HepG2 (cell line): ENCODE data around the gene NSD2. TPM values are rescaled to one million over a fixed set of nuclear protein-coding genes. Genes with fewer than 3 reads are reported as not detected.
A peak's percentile ranks its signal among the peaks of the same experiment; 100 is the strongest.

Experiments used
- CENPT ChIP-seq: sonication (generic); formaldehyde crosslinking; IDR thresholded peaks from 2 replicates; pipeline ENCODE4 v1.8.0; 2022; ENCODE audit warnings: low read depth, mild to moderate bottlenecking, moderate library complexity, missing genetic modification reagents
- E2F5 ChIP-seq: sonication (generic); formaldehyde crosslinking; conservative IDR thresholded peaks from 2 replicates; pipeline ENCODE4 v1.4.0; 2020; ENCODE audit warnings: missing genetic modification reagents
- FOXK1 ChIP-seq: sonication (generic); formaldehyde crosslinking; IDR thresholded peaks from 2 replicates; pipeline ENCODE4 v1.4.0; 2020; ENCODE audit warnings: low read depth, missing genetic modification reagents, borderline replicate concordance
- KDM1A ChIP-seq: IDR thresholded peaks from 2 replicates; pipeline ENCODE4 v1.6.1; 2016; ENCODE audit warnings: missing compliant biosample characterization
- KLF13 ChIP-seq: sonication (generic); formaldehyde crosslinking; IDR thresholded peaks from 2 replicates; pipeline ENCODE4 v1.4.0; 2020; ENCODE audit warnings: mild to moderate bottlenecking, missing genetic modification reagents
- KLF16 ChIP-seq, 2 experiments: sonication (generic) in 1 of 2; formaldehyde crosslinking in 1 of 2; IDR thresholded peaks; 2 replicates each; pipeline versions ENCODE4 v1.6.1 to v1.8.0; 2016 to 2023; ENCODE audit warnings: missing genetic modification reagents in 2 of 2, missing compliant biosample characterization in 1 of 2
- KLF6 ChIP-seq: IDR thresholded peaks from 2 replicates; pipeline ENCODE4 v1.8.0; 2016; ENCODE audit warnings: missing biosample characterization, missing genetic modification reagents
- MXD1 ChIP-seq: sonication (generic); formaldehyde crosslinking; IDR thresholded peaks from 2 replicates; pipeline ENCODE4 v1.4.0; 2020; ENCODE audit warnings: mild to moderate bottlenecking, missing genetic modification reagents
- MXD3 ChIP-seq: IDR thresholded peaks from 2 replicates; pipeline ENCODE4 v1.6.1; 2016; ENCODE audit warnings: mild to moderate bottlenecking, missing biosample characterization, missing genetic modification reagents
- NONO ChIP-seq, 2 experiments: fragments of 450-650 bp in 1 of 2; sonication (generic) in 1 of 2; formaldehyde crosslinking in 1 of 2; IDR thresholded peaks in 1 of 2; conservative IDR thresholded peaks in 1 of 2; 2 replicates each; pipeline versions ENCODE4 v1.6.1 to v1.8.0; 2017 to 2022; ENCODE audit warnings: mild to moderate bottlenecking in 1 of 2, missing genetic modification reagents in 1 of 2, moderate library complexity in 1 of 2
- ZFP37 ChIP-seq: sonication (generic); formaldehyde crosslinking; IDR thresholded peaks from 2 replicates; pipeline ENCODE4 v1.4.0; 2020; ENCODE audit warnings: missing genetic modification reagents, borderline replicate concordance
- ZNF263 ChIP-seq: sonication (generic); formaldehyde crosslinking; IDR thresholded peaks from 2 replicates; pipeline ENCODE4 v1.4.0; 2020; ENCODE audit warnings: missing genetic modification reagents
- ZNF34 ChIP-seq: sonication (generic); formaldehyde crosslinking; IDR thresholded peaks from 2 replicates; pipeline ENCODE4 v1.4.0; 2020; ENCODE audit warnings: mild to moderate bottlenecking, missing genetic modification reagents, borderline replicate concordance
- ZNF552 ChIP-seq: sonication (generic); formaldehyde crosslinking; IDR thresholded peaks from 2 replicates; pipeline ENCODE4 v1.9.0; 2022; ENCODE audit warnings: missing genetic modification reagents, mild to moderate bottlenecking, borderline replicate concordance
- ZNF703 ChIP-seq: sonication (generic); formaldehyde crosslinking; IDR thresholded peaks from 2 replicates; pipeline ENCODE4 v1.5.1; 2020; ENCODE audit warnings: missing genetic modification reagents, mild to moderate bottlenecking, moderate library complexity, borderline replicate concordance
- ZSCAN21 ChIP-seq: sonication (generic); formaldehyde crosslinking; IDR thresholded peaks from 2 replicates; pipeline ENCODE4 v1.8.0; 2022; ENCODE audit warnings: mild to moderate bottlenecking, missing genetic modification reagents, moderate library complexity, borderline replicate concordance
- polyA plus RNA-seq, 8 experiments: library from polyadenylated mRNA; depleted of rRNA in 3 of 8; stranded (reverse) in 7 of 8; unstranded in 1 of 8; fragments of >200 nt; fragmentation: Illumina TruSeq in 4 of 8; extraction: Trizol in 4 of 8; gene quantifications; 2 replicates each; pipeline versions ENCODE4 v1.2.1 to v1.2.3, GENCODE V29; 2011 to 2016; ENCODE audit warnings: low read depth in 4 of 8, missing spikeins in 1 of 8, mixed read lengths in 1 of 8; ENCODE audit not compliant: insufficient read depth in 1 of 8
- total RNA-seq, 5 experiments: library from RNA; depleted of rRNA; stranded (reverse); fragments of >200 nt; fragmentation: Illumina TruSeq; extraction: Trizol; gene quantifications; 2 replicates each; pipeline ENCODE4 v1.2.3, GENCODE V29; 2016; ENCODE audit warnings: low read depth in 1 of 5
- TF ChIP-seq, protein P1 (sequence below): sonication (generic); formaldehyde crosslinking; IDR thresholded peaks from 2 replicates; pipeline ENCODE4 v1.8.1; 2023; ENCODE audit warnings: mild to moderate bottlenecking, moderate library complexity, missing genetic modification reagents
- TF ChIP-seq, protein P2 (sequence below): sonication (generic); formaldehyde crosslinking; IDR thresholded peaks from 2 replicates; pipeline ENCODE4 v1.4.0; 2020; ENCODE audit warnings: mild to moderate bottlenecking, low read depth, missing genetic modification reagents

The NSD2 gene
- total and polyA plus RNA-seq, 2 of the 13 experiments (the other 11 are each of a cell fraction or from before 2014, with no cell fraction given), result 22.0 to 65.9 TPM

DNA sequence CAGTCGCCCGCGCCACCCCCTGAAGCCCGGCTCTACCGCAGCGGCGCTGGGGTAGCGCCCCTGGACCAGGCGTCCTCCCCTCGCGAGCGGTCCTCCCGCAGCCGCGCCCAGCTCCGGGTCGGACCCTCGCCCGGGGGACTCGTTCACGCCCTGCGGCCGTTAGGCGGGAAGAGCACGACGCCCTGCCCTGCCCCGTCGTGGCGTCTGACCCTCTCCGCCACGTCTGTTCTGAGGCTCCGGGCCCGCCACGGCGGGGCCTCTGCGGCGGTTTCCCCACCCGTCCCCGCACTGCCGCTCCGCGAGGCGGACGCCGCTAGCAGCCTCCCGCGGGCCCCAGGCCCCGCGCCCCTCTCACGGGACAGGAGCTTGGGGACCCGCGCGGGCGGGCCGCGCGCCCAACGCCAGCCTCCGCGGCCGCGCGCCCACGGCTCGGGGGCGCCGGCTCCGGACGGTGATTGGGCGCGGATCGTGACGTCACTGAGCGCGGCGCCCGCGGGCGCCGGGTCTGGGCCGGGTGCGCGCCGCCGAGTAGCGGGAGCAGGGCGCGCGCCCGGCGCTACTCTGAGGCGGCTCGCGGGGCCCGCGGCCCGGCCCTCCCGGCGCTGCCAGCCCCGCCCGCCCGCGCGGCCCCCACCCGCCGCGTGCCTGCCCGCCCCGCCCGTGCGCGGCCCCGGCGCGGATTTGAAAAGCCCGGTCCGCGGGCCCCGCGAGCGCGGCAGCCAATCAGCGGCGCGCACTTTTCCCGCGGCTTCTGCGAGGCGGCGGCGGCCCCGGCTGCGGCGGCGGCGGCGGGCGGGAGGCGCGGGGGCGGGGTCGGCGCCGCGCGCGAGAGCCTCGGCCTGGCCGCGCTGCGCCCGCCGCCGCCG lies at the start of gene NSD2 (continued):
- TF ChIP-seq E2F5, result peak; percentile 91
- TF ChIP-seq, protein P1, sequence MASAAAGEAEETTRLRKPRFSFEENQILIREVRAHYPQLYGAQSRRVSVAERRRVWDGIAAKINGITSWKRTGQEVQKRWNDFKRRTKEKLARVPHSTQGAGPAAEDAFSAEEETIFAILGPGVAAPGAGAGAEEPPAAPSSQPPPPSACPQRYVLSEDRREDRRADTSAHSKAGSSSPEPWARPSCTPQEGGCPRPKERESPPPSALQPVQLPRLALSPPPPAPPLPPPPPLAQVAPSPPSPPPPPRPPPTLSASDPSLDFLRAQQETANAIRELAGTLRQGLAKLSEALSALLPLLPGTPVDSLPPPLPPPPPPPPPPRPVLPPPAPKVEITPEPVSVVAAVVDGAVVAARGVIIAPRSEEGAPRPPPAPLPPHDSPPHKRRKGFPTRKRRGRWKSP, result peak; percentile 70; the same call in 1 of the 2 replicates
- no peak for TF ChIP-seq ZNF703 (CRISPR knock-in tag)
- TF ChIP-seq CENPT (CRISPR knock-in tag), result peak; percentile 89; the same call in 1 of the 2 replicates
- TF ChIP-seq KLF16 (CRISPR knock-in tag; IDR thresholded peaks at IDR 0.05), result peak in 1 of 2 experiments; percentile 40; a peak in 1 of 4 replicates
- no peak for TF ChIP-seq KDM1A
- TF ChIP-seq FOXK1 (CRISPR knock-in tag), result 0 out of 2 replicates have a peak, but pooled peaks have one; percentile 31
- TF ChIP-seq, protein P2, sequence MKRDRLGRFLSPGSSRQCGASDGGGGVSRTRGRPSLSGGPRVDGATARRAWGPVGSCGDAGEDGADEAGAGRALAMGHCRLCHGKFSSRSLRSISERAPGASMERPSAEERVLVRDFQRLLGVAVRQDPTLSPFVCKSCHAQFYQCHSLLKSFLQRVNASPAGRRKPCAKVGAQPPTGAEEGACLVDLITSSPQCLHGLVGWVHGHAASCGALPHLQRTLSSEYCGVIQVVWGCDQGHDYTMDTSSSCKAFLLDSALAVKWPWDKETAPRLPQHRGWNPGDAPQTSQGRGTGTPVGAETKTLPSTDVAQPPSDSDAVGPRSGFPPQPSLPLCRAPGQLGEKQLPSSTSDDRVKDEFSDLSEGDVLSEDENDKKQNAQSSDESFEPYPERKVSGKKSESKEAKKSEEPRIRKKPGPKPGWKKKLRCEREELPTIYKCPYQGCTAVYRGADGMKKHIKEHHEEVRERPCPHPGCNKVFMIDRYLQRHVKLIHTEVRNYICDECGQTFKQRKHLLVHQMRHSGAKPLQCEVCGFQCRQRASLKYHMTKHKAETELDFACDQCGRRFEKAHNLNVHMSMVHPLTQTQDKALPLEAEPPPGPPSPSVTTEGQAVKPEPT (CRISPR knock-in tag), result peak; percentile 86
- TF ChIP-seq KLF6 (CRISPR knock-in tag), result peak; percentile 75
- 0 out of 2 replicates have a peak, but pooled peaks have one; percentile 58 for TF ChIP-seq KLF13 (CRISPR knock-in tag)
- peak; percentile 95 for TF ChIP-seq ZNF263 (CRISPR knock-in tag)
- TF ChIP-seq ZNF34 (CRISPR knock-in tag), result 0 out of 2 replicates have a peak, but pooled peaks have one; percentile 45
- TF ChIP-seq ZSCAN21, result peak; percentile 56; the same call in 1 of the 2 replicates
- peak; percentile 93 for TF ChIP-seq MXD3 (CRISPR knock-in tag)
- 0 out of 2 replicates have a peak, but pooled peaks have one; percentile 45 for TF ChIP-seq ZFP37 (CRISPR knock-in tag)
- no peak for TF ChIP-seq NONO (IDR thresholded peaks at IDR 0.05)
- TF ChIP-seq NONO (CRISPR knock-in tag; conservative IDR thresholded peaks at IDR 0.05), result peak; percentile 48; the same call in 1 of the 2 replicates
- TF ChIP-seq ZNF552 (CRISPR knock-in tag), result peak; percentile 92
- TF ChIP-seq MXD1 (CRISPR knock-in tag), result peak; percentile 71
